Measurements from ENCODE around the gene AP1S1. TPM values are rescaled to one million over a fixed set of nuclear protein-coding genes. Genes with fewer than 3 reads are reported as not detected.

The AP1S1 gene
- total and polyA plus RNA-seq, 2 of the 13 experiments (the other 11 are each of a cell fraction or from before 2014, with no cell fraction given) = 57.5 to 68.1 TPM

DNA sequence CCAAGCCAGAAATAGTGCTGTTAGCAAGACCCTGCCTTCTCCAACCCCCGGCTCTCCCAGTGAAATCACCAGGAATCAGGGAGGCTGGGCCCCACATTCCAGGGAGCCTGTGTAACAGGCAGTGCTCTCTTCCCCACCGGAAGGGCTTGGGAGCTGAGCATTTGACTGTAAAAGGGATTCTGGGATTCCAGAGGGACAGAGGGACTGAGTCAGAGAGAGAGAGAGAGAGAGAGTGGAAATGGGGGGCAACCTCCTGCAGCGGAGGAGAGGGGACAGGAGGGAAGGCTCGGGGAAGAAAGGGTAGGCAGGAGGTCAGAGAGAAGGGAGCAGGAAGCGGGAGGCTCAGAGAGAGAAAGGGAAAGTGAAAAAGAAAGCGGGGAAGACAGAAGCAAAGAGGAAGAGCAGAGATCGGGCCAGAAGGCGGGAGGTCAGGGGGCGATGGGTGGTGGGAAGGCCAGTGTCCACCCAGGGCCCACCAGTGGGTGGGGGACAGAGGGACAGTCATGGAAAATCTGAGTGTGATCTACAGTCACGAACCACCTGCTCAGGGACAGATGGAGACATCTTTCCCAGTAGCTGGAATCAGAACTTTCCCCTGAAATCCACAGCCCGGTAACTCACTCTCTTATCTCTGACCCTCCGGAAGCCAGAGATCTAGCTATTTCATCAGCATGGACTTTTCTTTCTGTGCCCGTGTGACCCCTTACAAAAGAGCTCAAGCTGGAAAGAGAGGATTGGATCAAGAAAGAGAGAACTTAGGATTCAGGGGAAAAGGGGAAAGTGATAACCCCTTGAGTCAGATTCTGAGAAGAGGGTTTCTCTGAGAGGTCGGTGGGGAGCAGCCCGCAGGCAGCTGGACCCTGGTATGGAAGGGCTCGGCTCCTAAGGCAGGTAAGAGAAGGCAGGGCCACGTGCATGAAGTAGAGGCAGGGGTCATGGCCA lies 32.0 kb upstream of the AP1S1 start (continued):
- TF ChIP-seq, protein P1, sequence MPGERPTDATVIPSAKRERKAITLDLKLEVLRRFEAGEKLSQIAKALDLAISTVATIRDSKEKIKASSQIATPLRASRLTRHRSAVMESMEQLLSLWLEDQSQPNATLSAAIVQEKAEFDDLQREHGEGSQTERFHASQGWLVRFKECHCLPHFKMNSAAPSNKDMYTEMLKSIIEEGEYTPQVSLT (CRISPR knock-in tag; IDR thresholded peaks at IDR 0.05; ENCODE audit: borderline replicate concordance, low read depth) = no peak
- TF ChIP-seq ZNF878 (CRISPR knock-in tag; IDR thresholded peaks at IDR 0.05) (peak; percentile 82), ZNF710 (CRISPR knock-in tag; IDR thresholded peaks at IDR 0.05; ENCODE audit: borderline replicate concordance) (peak; percentile 75; the same call in 1 of the 2 replicates), LBX2 (CRISPR knock-in tag; IDR thresholded peaks at IDR 0.05; ENCODE audit: borderline replicate concordance) (no peak), RBM39 (IDR thresholded peaks at IDR 0.05; ENCODE audit: low read depth, low read length, poor library complexity, severe bottlenecking) (no peak), ZNF598 (CRISPR knock-in tag; IDR thresholded peaks at IDR 0.05; ENCODE audit: borderline replicate concordance) (no peak), ZNF510 (CRISPR knock-in tag; IDR thresholded peaks at IDR 0.05; ENCODE audit: low read depth) (0 out of 2 replicates have a peak, but pooled peaks have one; percentile 9), ZEB1 (IDR thresholded peaks at IDR 0.05; ENCODE audit: insufficient replicate concordance, low read depth) (peak; percentile 14), GTF2F1 (IDR thresholded peaks at IDR 0.05; ENCODE audit: low read length) (no peak), ZNF251 (CRISPR knock-in tag; IDR thresholded peaks at IDR 0.05) (no peak), TCF7L2 (IDR thresholded peaks at IDR 0.05; ENCODE audit: low read depth, low read length) (no peak), THYN1 (CRISPR knock-in tag; IDR thresholded peaks at IDR 0.05; ENCODE audit: borderline replicate concordance, low read depth) (no peak), U2AF1 (optimal IDR thresholded peaks at IDR 0.05; ENCODE audit: low read depth, low read length) (no peak), JDP2 (CRISPR knock-in tag; IDR thresholded peaks at IDR 0.05; ENCODE audit: borderline replicate concordance) (no peak), KLF15 (CRISPR knock-in tag; IDR thresholded peaks at IDR 0.05; ENCODE audit: borderline replicate concordance) (no peak), ESRRA (CRISPR knock-in tag; IDR thresholded peaks at IDR 0.05; ENCODE audit: low read depth) (no peak), KDM2A (CRISPR knock-in tag; IDR thresholded peaks at IDR 0.05; ENCODE audit: borderline replicate concordance, low read depth) (peak; percentile 30), ERF (CRISPR knock-in tag; IDR thresholded peaks at IDR 0.05) (0 out of 2 replicates have a peak, but pooled peaks have one; percentile 32), SP140L (CRISPR knock-in tag; IDR thresholded peaks at IDR 0.05; ENCODE audit: borderline replicate concordance) (no peak), ZBTB25 (CRISPR knock-in tag; IDR thresholded peaks at IDR 0.05) (no peak)
- TF ChIP-seq, protein P2, sequence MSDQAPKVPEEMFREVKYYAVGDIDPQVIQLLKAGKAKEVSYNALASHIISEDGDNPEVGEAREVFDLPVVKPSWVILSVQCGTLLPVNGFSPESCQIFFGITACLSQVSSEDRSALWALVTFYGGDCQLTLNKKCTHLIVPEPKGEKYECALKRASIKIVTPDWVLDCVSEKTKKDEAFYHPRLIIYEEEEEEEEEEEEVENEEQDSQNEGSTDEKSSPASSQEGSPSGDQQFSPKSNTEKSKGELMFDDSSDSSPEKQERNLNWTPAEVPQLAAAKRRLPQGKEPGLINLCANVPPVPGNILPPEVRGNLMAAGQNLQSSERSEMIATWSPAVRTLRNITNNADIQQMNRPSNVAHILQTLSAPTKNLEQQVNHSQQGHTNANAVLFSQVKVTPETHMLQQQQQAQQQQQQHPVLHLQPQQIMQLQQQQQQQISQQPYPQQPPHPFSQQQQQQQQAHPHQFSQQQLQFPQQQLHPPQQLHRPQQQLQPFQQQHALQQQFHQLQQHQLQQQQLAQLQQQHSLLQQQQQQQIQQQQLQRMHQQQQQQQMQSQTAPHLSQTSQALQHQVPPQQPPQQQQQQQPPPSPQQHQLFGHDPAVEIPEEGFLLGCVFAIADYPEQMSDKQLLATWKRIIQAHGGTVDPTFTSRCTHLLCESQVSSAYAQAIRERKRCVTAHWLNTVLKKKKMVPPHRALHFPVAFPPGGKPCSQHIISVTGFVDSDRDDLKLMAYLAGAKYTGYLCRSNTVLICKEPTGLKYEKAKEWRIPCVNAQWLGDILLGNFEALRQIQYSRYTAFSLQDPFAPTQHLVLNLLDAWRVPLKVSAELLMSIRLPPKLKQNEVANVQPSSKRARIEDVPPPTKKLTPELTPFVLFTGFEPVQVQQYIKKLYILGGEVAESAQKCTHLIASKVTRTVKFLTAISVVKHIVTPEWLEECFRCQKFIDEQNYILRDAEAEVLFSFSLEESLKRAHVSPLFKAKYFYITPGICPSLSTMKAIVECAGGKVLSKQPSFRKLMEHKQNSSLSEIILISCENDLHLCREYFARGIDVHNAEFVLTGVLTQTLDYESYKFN (CRISPR knock-in tag; conservative IDR thresholded peaks at IDR 0.05) = peak; percentile 79

Measured in HepG2 (cell line).